Common myeloid progenitor, CD34-positive (primary cell): ENCODE measurements around the gene CDHR1.
A peak's percentile ranks its signal among the peaks of the same experiment; 100 is the strongest.

Experiments used
- CTCF ChIA-PET: fragments of 350-600 bp; sonication (Branson Sonifier 250); formaldehyde crosslinking; loops from one replicate; lab custom pipeline; 2021; ENCODE audit warnings: antibody characterized with exemption; lab: Charles Lee
- POLR2A ChIA-PET: fragments of 350-600 bp; sonication (Branson Sonifier 250); formaldehyde crosslinking; loops from one replicate; lab custom pipeline; 2021; ENCODE audit warnings: antibody characterized with exemption; lab: Charles Lee
- DNase-seq, 3 donors: peaks; one replicate each; pipeline versions ENCODE4 v3.0.0 to v3.0.0-alpha.2; 2013
- H3K27ac ChIP-seq, 2 experiments: 1 replicate in 1 of 2; 2 replicates in 1 of 2; pipeline ENCODE4 v1.7.0; 2013; ENCODE audit warnings: inconsistent platforms in 2 of 2, low read length in 2 of 2, mild to moderate bottlenecking in 2 of 2, low read depth in 1 of 2, moderate library complexity in 1 of 2; ENCODE audit not compliant: severe bottlenecking in 2 of 2, insufficient read depth in 1 of 2, poor library complexity in 1 of 2
- H3K27me3 ChIP-seq, 5 experiments: replicated peaks in 2 of 5; 1 replicate in 3 of 5; 2 replicates in 2 of 5; pipeline versions ENCODE4 v1.6.1 to v1.7.0; 2013; ENCODE audit warnings: low read length in 4 of 5, mild to moderate bottlenecking in 2 of 5, moderate library complexity in 2 of 5, inconsistent platforms in 1 of 5; ENCODE audit not compliant: insufficient read depth in 5 of 5, control insufficient read depth in 4 of 5
- H3K36me3 ChIP-seq, 4 experiments: 1 replicate in 2 of 4; 2 replicates in 2 of 4; pipeline versions ENCODE4 v1.6.1 to v1.7.0; 2013; ENCODE audit warnings: low read length in 3 of 4, control low read depth in 1 of 4, mild to moderate bottlenecking in 1 of 4; ENCODE audit not compliant: control insufficient read depth in 4 of 4, insufficient read depth in 4 of 4
- H3K4me1 ChIP-seq, 4 experiments: 1 replicate in 3 of 4; 2 replicates in 1 of 4; pipeline versions ENCODE4 v1.6.1 to v1.7.1; 2013; ENCODE audit warnings: low read length in 3 of 4, mild to moderate bottlenecking in 3 of 4, control low read depth in 1 of 4, inconsistent platforms in 1 of 4, moderate library complexity in 1 of 4; ENCODE audit not compliant: control insufficient read depth in 4 of 4, insufficient read depth in 4 of 4; ENCODE audit errors: control extremely low read depth in 1 of 4
- H3K4me3 ChIP-seq, 7 experiments: 1 replicate in 4 of 7; 2 replicates in 3 of 7; pipeline versions ENCODE4 v1.5.1 to v1.7.0; 2013; ENCODE audit warnings: mild to moderate bottlenecking in 7 of 7, low read length in 6 of 7, moderate library complexity in 6 of 7, inconsistent platforms in 2 of 7, low read depth in 2 of 7, control low read depth in 1 of 7; ENCODE audit not compliant: insufficient read depth in 4 of 7, control insufficient read depth in 1 of 7; ENCODE audit errors: extremely low read depth in 1 of 7
- H3K9me3 ChIP-seq, 5 experiments: 1 replicate in 4 of 5; 2 replicates in 1 of 5; pipeline versions ENCODE4 v1.6.1 to v1.7.1; 2013; ENCODE audit warnings: low read length in 4 of 5, mild to moderate bottlenecking in 2 of 5, inconsistent platforms in 1 of 5, low read depth in 1 of 5, moderate library complexity in 1 of 5; ENCODE audit not compliant: control insufficient read depth in 4 of 5, insufficient read depth in 2 of 5; ENCODE audit errors: control extremely low read depth in 1 of 5
- WGBS: methylation state at CpG from one replicate; pipeline ENCODE4 v1.1.5; 2013; ENCODE audit not compliant: insufficient coverage; 5-methylcytosine and 5-hydroxymethylcytosine counted together

Gene CDHR1

GRCh38 chr10:84241185-84241790 is 47.0 kb downstream of the CDHR1 start, which contains the start of gene LRIT1:
Gene LRIT1, minus strand, starts transcription at chr10:84241546. Its CDS starts 107 bp downstream, at chr10:84241439.
- H3K27me3 ChIP-seq, result peaks cover 0 to 31% (median 8%) of the 10 kb centered on the region in 5 experiments
- POLR2A ChIA-PET, result no interaction called here
- no peak within 1 kb of the TSS for H3K4me3 ChIP-seq
- CTCF ChIA-PET, result interaction anchor here (1.4 kb wide), 1 partner anchor 16 kb away, joined by 5 read pairs; no protein-coding TSS in a partner anchor
- WGBS, result 90% methylated on average over 7 of the region's 13 CpGs
- H3K36me3 ChIP-seq, result no peaks in the 10 kb centered on the region
- no peak within 1 kb of the TSS for H3K27ac ChIP-seq
- no peak for DNase-seq
- peaks cover 0 to 2% (median 0%) of the 10 kb centered on the region in 5 experiments for H3K9me3 ChIP-seq
- no peaks in the 10 kb centered on the region for H3K4me1 ChIP-seq

DNA sequence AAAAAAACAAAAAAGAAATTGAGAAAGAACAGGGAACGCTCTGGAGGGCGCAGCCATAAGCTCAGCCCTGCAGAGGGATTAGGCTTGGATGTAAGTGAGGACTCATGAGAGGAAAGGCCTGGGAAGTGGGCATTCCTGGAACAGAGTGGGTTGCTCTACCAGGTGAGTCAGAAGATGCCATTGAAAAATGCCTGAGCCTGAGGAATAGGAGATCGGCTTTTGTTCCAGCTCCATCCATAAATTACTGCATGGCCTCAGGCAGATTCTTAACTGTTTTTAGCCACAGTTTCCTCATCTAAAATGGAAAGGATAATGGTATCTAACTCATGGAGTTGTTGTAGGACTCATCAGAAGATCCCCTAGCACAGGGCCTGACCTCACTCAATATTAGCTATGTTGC is 49.4 kb downstream of the CDHR1 start:
- Histone ChIP-seq H3K27me3 (peaks cover 0 to 12% (median 7%) of the 10 kb centered on the region in 5 experiments), H3K27ac (no peak overlapping the region), H3K36me3 (no peaks in the 10 kb centered on the region), H3K9me3 (no peaks in the 10 kb centered on the region), H3K4me3 (no peak overlapping the region), H3K4me1 (no peaks in the 10 kb centered on the region)
- no peak for DNase-seq
- ChIA-PET CTCF (interaction anchor here (1.0 kb wide), 1 partner anchor 18 kb away, joined by 3 read pairs; no protein-coding TSS in a partner anchor), POLR2A (no interaction called here)
- 97% methylated on average over 3 of the region's 3 CpGs for WGBS

DNA sequence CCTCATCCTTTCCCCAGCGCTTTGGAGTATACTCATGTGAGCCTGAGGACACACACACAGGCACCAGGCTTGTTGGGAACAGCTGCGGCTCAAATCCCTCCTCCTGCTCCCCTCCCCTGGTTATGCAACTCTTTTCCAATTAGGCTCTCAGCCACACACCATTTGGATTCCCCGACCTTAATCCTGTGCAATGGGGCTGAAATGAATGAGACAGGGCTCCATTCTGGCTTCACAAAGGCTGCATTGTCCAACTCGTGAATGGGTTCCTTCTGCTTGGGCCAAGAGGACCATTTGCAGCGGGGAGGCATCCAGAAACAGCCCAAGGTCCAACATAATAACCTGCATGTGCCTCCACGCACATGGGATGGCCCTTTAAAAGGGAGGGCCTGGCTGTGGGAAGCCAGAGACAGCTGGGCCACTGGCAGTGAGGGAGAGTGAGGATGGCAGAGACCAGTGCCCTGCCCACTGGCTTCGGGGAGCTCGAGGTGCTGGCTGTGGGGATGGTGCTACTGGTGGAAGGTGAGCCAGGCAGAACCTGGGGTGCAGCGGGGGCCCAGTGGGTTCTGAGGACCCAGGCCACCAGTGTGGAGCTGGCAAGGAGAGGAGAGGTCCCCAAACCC is 50.4 kb downstream of the CDHR1 start, which contains the start of gene RGR:
Gene RGR, plus strand, starts transcription at position 403 of the 620 bp plus-strand sequence. Its CDS starts 38 bp downstream, at position 441.
- 90% methylated on average over 8 of the region's 9 CpGs for WGBS
- no peaks in the 10 kb centered on the region for H3K9me3 ChIP-seq
- H3K4me3 ChIP-seq, result no peak within 1 kb of the TSS
- ChIA-PET CTCF (no interaction called here), POLR2A (no interaction called here)
- H3K27ac ChIP-seq, result no peak within 1 kb of the TSS
- H3K4me1 ChIP-seq, result no peaks in the 10 kb centered on the region
- no peak for DNase-seq
- H3K27me3 ChIP-seq, result peaks cover 0 to 10% (median 4%) of the 10 kb centered on the region in 5 experiments
- no peaks in the 10 kb centered on the region for H3K36me3 ChIP-seq

DNA sequence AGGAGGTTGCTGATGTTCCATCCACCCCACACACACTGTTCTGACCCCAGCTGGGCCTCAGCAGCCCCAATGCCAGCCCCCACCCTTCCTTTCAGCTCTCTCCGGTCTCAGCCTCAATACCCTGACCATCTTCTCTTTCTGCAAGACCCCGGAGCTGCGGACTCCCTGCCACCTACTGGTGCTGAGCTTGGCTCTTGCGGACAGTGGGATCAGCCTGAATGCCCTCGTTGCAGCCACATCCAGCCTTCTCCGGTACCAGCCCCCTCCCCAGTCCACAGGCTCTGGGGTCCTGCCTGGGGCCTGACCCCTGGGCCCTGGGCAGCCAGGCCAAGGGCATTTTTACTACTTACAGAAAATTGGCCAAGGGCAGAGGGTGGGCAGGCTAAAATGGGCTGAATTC is 53.2 kb downstream of the CDHR1 start:
- no peak overlapping the region for H3K4me3 ChIP-seq
- 85% methylated on average over 5 of the region's 6 CpGs for WGBS
- CTCF ChIA-PET, result interaction anchor here (2.6 kb wide), 1 partner anchor 9 kb away, joined by 10 read pairs; no protein-coding TSS in a partner anchor
- peaks cover 0 to 5% (median 0%) of the 10 kb centered on the region in 5 experiments for H3K9me3 ChIP-seq
- no peak overlapping the region for H3K27ac ChIP-seq
- no peak for DNase-seq
- H3K4me1 ChIP-seq, result no peaks in the 10 kb centered on the region
- POLR2A ChIA-PET, result no interaction called here
- peaks cover 0 to 10% (median 0%) of the 10 kb centered on the region in 5 experiments for H3K27me3 ChIP-seq
- no peaks in the 10 kb centered on the region for H3K36me3 ChIP-seq

DNA sequence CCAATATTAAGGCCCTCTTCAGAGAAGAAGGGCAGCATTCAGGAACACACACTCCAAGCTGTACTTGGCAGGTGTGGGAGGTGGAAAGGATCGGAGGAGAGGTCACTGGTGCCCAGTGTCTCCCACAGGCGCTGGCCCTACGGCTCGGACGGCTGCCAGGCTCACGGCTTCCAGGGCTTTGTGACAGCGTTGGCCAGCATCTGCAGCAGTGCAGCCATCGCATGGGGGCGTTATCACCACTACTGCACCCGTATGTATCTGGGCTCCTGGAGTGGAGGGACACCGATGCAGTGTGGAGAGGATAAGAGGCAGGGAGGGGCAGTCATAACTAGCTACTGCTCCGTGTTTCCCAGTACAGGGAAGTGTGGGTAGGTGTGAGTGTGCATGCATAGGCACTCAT is 54.5 kb downstream of the CDHR1 start:
- WGBS, result 93% methylated on average over 12 of the region's 12 CpGs
- H3K36me3 ChIP-seq, result no peaks in the 10 kb centered on the region
- peaks cover 0 to 5% (median 0%) of the 10 kb centered on the region in 5 experiments for H3K9me3 ChIP-seq
- CTCF ChIA-PET, result interaction anchor here (0.8 kb wide), 1 partner anchor 13 kb away, joined by 3 read pairs; no protein-coding TSS in a partner anchor
- no peak overlapping the region for H3K27ac ChIP-seq
- POLR2A ChIA-PET, result no interaction called here
- H3K27me3 ChIP-seq, result peaks cover 0 to 7% (median 0%) of the 10 kb centered on the region in 5 experiments
- DNase-seq, result no peak
- no peaks in the 10 kb centered on the region for H3K4me1 ChIP-seq
- no peak overlapping the region for H3K4me3 ChIP-seq

- no peak overlapping the region for H3K4me3 ChIP-seq
- peaks cover 0 to 4% (median 0%) of the 10 kb centered on the region in 5 experiments for H3K27me3 ChIP-seq
- peak in 2 of 3 donors; percentile 10 to 39 for DNase-seq
- ChIA-PET POLR2A (no interaction called here), CTCF (interaction anchor here (1.3 kb wide), 1 partner anchor 282 kb away, joined by 4 read pairs; no protein-coding TSS in a partner anchor)
- no peak overlapping the region for H3K27ac ChIP-seq
- H3K4me1 ChIP-seq, result no peaks in the 10 kb centered on the region
- 79% methylated on average over 10 of the region's 10 CpGs for WGBS
- peaks cover 0 to 5% (median 0%) of the 10 kb centered on the region in 5 experiments for H3K9me3 ChIP-seq
- no peaks in the 10 kb centered on the region for H3K36me3 ChIP-seq
Observed at GRCh38 chr10:84254552-84255478, 60.5 kb downstream of the CDHR1 start.
